Ammon's horn (tissue), 1 donor: ENCODE results near the gene IGF2BP2.
"Not testable (repeated sequence)": the region's sequence is repeated elsewhere in the genome, so short reads cannot be mapped to it uniquely, and the experiment has no call there.

ENCODE experiments used
- DNase-seq: peaks from one replicate; pipeline ENCODE4 v3.0.0-alpha.2; 2016; ENCODE audit warnings: low spot score

Gene IGF2BP2

GRCh38 chr3:185825006-185825638, at the start of gene IGF2BP2:
TSS of gene IGF2BP2 (minus strand) at chr3:185825042. CDS start at chr3:185824960, 82 bp downstream.
- DNase-seq: peak; percentile 7

GRCh38 chr3:185874119-185874518, 49.3 kb upstream of the IGF2BP2 start:
- DNase-seq: no peak

- DNase-seq: no peak
These were observed 42.8 kb upstream of the IGF2BP2 start for GRCh38 chr3:185867650-185868049.

- DNase-seq: no peak
These were observed 42.2 kb upstream of the IGF2BP2 start for GRCh38 chr3:185866995-185867394.

GRCh38 chr3:185866555-185866954, 41.7 kb upstream of the IGF2BP2 start:
- DNase-seq: no peak

GRCh38 chr3:185865247-185865646, 40.4 kb upstream of the IGF2BP2 start:
- DNase-seq: no peak

- DNase-seq: no peak
These were observed 39.9 kb upstream of the IGF2BP2 start for GRCh38 chr3:185864767-185865166.

GRCh38 chr3:185862920-185863319, 38.1 kb upstream of the IGF2BP2 start:
- no peak for DNase-seq

GRCh38 chr3:185859294-185859972, 34.6 kb upstream of the IGF2BP2 start:
- no peak for DNase-seq

- no peak for DNase-seq
These were observed 33.8 kb upstream of the IGF2BP2 start for GRCh38 chr3:185858502-185859225.

GRCh38 chr3:185857208-185857607, 32.4 kb upstream of the IGF2BP2 start:
- DNase-seq: no peak

GRCh38 chr3:185856652-185857051, 31.8 kb upstream of the IGF2BP2 start:
- no peak for DNase-seq

- not testable (repeated sequence) for DNase-seq
These were observed 28.9 kb upstream of the IGF2BP2 start for GRCh38 chr3:185853771-185854170.

- no peak for DNase-seq
These were observed 27.8 kb upstream of the IGF2BP2 start for GRCh38 chr3:185852635-185853034.

- DNase-seq: no peak
These were observed 27.1 kb upstream of the IGF2BP2 start for GRCh38 chr3:185851959-185852358.

GRCh38 chr3:185851046-185851445, 26.2 kb upstream of the IGF2BP2 start:
- no peak for DNase-seq

GRCh38 chr3:185847506-185847905, 22.7 kb upstream of the IGF2BP2 start:
- DNase-seq: no peak

- no peak for DNase-seq
These were observed 21.2 kb upstream of the IGF2BP2 start for GRCh38 chr3:185846037-185846436.

GRCh38 chr3:185844051-185844450, 19.2 kb upstream of the IGF2BP2 start:
- DNase-seq: no peak

- DNase-seq: no peak
These were observed 18.8 kb upstream of the IGF2BP2 start for GRCh38 chr3:185843635-185844034.

- no peak for DNase-seq
These were observed 18.3 kb upstream of the IGF2BP2 start for GRCh38 chr3:185843126-185843525.

- DNase-seq: no peak
These were observed 17.4 kb upstream of the IGF2BP2 start for GRCh38 chr3:185842241-185842640.

- DNase-seq: not testable (repeated sequence)
These were observed 13.7 kb upstream of the IGF2BP2 start for GRCh38 chr3:185838417-185838989.
